ENCODE measurements around the gene ADGRG1. TPM values are rescaled to one million over a fixed set of nuclear protein-coding genes. Genes with fewer than 3 reads are reported as not detected.

The ADGRG1 gene
- total and polyA plus RNA-seq, 2 experiments from 2014 or later, result 0.21 TPM; not detected in 1

DNA sequence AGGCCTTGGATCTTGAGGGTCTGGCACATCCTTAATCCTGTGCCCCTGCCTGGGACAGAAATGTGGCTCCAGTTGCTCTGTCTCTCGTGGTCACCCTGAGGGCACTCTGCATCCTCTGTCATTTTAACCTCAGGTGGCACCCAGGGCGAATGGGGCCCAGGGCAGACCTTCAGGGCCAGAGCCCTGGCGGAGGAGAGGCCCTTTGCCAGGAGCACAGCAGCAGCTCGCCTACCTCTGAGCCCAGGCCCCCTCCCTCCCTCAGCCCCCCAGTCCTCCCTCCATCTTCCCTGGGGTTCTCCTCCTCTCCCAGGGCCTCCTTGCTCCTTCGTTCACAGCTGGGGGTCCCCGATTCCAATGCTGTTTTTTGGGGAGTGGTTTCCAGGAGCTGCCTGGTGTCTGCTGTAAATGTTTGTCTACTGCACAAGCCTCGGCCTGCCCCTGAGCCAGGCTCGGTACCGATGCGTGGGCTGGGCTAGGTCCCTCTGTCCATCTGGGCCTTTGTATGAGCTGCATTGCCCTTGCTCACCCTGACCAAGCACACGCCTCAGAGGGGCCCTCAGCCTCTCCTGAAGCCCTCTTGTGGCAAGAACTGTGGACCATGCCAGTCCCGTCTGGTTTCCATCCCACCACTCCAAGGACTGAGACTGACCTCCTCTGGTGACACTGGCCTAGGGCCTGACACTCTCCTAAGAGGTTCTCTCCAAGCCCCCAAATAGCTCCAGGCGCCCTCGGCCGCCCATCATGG is 35.7 kb downstream of the ADGRG1 start:
- no peak overlapping the region for H3K27ac ChIP-seq
- TF ChIP-seq, protein P1, sequence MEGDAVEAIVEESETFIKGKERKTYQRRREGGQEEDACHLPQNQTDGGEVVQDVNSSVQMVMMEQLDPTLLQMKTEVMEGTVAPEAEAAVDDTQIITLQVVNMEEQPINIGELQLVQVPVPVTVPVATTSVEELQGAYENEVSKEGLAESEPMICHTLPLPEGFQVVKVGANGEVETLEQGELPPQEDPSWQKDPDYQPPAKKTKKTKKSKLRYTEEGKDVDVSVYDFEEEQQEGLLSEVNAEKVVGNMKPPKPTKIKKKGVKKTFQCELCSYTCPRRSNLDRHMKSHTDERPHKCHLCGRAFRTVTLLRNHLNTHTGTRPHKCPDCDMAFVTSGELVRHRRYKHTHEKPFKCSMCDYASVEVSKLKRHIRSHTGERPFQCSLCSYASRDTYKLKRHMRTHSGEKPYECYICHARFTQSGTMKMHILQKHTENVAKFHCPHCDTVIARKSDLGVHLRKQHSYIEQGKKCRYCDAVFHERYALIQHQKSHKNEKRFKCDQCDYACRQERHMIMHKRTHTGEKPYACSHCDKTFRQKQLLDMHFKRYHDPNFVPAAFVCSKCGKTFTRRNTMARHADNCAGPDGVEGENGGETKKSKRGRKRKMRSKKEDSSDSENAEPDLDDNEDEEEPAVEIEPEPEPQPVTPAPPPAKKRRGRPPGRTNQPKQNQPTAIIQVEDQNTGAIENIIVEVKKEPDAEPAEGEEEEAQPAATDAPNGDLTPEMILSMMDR (IDR thresholded peaks at IDR 0.05; ENCODE audit: low read depth, low read length), result no peak
- no peaks in the 10 kb centered on the region for H3K9me3 ChIP-seq (ENCODE audit: low read depth)
- peak in 1 of 2 donors; percentile 36 for DNase-seq (ENCODE audit: low read depth in 1 of 2, low spot score in 1 of 2)
- H3K36me3 ChIP-seq, result no peaks in the 10 kb centered on the region
- H3K4me1 ChIP-seq (ENCODE audit: low read depth), result no peaks in the 10 kb centered on the region
- no peak overlapping the region for H3K4me3 ChIP-seq
- H3K27me3 ChIP-seq, result no peaks in the 10 kb centered on the region

DNA sequence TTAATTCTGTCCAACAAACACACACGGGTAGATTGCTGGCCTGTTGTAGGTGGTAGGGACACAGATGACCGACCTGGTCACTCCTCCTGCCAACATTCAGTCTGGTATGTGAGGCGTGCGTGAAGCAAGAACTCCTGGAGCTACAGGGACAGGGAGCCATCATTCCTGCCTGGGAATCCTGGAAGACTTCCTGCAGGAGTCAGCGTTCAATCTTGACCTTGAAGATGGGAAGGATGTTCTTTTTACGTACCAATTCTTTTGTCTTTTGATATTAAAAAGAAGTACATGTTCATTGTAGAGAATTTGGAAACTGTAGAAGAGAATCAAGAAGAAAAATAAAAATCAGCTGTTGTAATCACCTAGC is 36.2 kb downstream of the ADGRG1 start:
- Histone ChIP-seq H3K27me3 (no peaks in the 10 kb centered on the region), H3K9me3 (ENCODE audit: low read depth) (no peaks in the 10 kb centered on the region), H3K4me1 (ENCODE audit: low read depth) (no peaks in the 10 kb centered on the region), H3K4me3 (no peak overlapping the region), H3K27ac (no peak overlapping the region), H3K36me3 (no peaks in the 10 kb centered on the region)
- no peak for DNase-seq (ENCODE audit: low read depth in 1 of 2, low spot score in 1 of 2)
- TF ChIP-seq, protein P1 (IDR thresholded peaks at IDR 0.05; ENCODE audit: low read depth, low read length), result no peak

DNA sequence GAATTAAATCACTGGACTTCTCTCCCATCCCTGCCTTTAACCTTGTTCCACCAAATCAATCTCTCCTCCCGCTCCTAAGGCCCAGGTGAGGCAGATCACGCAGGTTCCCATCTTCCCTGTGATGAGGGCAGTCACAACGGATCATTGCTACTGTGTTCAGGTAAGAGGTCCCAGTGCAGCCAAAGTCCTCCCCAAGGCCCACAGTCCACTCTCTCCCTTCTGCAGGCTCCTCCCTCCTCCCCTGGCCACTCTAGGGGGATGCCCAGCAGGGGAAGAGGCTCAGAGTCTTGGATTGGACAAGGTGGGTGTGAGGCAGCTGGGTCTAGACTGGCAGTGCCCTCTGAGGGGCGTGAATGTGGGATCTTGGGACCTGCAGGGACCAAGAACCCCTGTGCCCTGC is 37.1 kb downstream of the ADGRG1 start:
- H3K36me3 ChIP-seq, result no peaks in the 10 kb centered on the region
- H3K4me1 ChIP-seq (ENCODE audit: low read depth), result no peaks in the 10 kb centered on the region
- DNase-seq (ENCODE audit: low read depth in 1 of 2, low spot score in 1 of 2), result no peak
- TF ChIP-seq, protein P1 (IDR thresholded peaks at IDR 0.05; ENCODE audit: low read depth, low read length), result no peak
- H3K27ac ChIP-seq, result no peak overlapping the region
- no peaks in the 10 kb centered on the region for H3K27me3 ChIP-seq
- H3K4me3 ChIP-seq, result no peak overlapping the region
- H3K9me3 ChIP-seq (ENCODE audit: low read depth), result no peaks in the 10 kb centered on the region

DNA sequence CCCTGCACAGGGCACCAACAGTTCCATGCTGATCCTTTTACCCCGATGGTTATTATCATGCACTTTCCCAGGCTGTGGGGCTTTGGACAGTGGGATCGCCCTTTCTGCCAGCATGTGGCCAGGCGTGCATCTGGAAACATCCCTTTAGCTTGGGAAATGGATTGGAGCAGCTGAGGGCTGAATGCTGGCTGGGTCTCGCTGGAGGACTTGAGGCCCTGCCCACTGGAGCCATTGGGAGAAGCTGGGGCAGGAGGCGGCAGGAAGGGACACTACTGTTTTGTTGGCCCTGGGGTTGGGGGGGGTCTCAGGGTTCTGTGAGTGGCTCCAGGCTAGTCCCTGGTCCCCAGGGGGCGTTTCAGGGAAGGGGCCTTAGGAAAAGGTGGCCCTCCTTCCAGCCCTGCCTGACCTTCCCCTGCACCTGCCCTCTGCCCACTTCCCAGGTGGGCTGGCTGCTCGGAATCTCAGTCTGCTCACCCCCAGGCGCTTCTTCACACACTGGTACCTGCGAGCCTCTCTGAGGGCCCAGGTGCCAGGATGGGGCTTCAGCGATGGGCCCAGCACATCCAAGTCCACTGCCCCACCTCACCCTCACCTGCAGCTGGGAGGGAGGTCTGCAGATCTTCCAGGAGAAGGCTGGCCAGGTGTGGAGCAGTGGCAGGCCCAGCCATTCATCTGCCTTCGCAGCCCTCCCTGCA is 38.1 kb downstream of the ADGRG1 start:
- Histone ChIP-seq H3K36me3 (no peaks in the 10 kb centered on the region), H3K4me1 (ENCODE audit: low read depth) (no peaks in the 10 kb centered on the region), H3K9me3 (ENCODE audit: low read depth) (no peaks in the 10 kb centered on the region), H3K27me3 (no peaks in the 10 kb centered on the region), H3K27ac (no peak overlapping the region), H3K4me3 (no peak overlapping the region)
- TF ChIP-seq, protein P1 (IDR thresholded peaks at IDR 0.05; ENCODE audit: low read depth, low read length), result no peak
- no peak for DNase-seq (ENCODE audit: low read depth in 1 of 2, low spot score in 1 of 2)

DNA sequence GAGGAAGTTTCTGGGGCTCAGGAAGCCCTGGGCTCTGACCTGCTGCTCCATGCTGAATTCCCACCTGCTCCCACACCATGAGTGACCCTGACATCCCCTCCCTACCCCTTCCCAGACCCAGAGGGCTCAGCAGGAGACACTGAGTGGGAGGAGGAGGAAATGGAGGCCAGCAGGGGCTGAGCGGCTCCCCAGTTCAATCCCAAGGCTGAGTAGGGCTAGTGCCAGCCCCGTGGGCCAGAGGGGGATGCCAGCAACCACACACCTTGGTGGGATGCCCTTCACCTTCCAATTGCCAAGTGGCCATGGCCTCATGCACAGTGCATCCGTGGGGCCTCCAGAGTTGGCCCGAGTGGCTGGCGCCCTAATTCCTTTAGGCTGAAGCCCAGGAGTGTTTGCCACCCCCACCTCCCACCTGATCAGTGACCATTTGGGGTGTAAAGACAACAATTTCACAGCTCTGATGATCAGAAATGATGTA is 38.7 kb downstream of the ADGRG1 start:
- Histone ChIP-seq H3K36me3 (no peaks in the 10 kb centered on the region), H3K4me3 (no peak overlapping the region), H3K4me1 (ENCODE audit: low read depth) (no peaks in the 10 kb centered on the region), H3K27me3 (no peaks in the 10 kb centered on the region), H3K27ac (no peak overlapping the region), H3K9me3 (ENCODE audit: low read depth) (no peaks in the 10 kb centered on the region)
- DNase-seq (ENCODE audit: low read depth in 1 of 2, low spot score in 1 of 2), result no peak
- TF ChIP-seq, protein P1 (IDR thresholded peaks at IDR 0.05; ENCODE audit: low read depth, low read length), result no peak
